GM23248 (cell line): ENCODE results near the gene ENAH.

Experiments used
- EZH2 ChIP-seq: fragments of 200-600 bp; sonication (generic); IDR thresholded peaks from 2 replicates; pipeline ENCODE4 v1.6.1; 2018; ENCODE audit warnings: antibody characterized with exemption, mild to moderate bottlenecking; ENCODE audit not compliant: insufficient read depth, poor library complexity, severe bottlenecking
- EZH2phosphoT487 ChIP-seq: fragments of 200-600 bp; sonication (generic); IDR thresholded peaks from 2 replicates; pipeline ENCODE4 v1.6.1; 2018; ENCODE audit warnings: antibody characterized with exemption, moderate library complexity, mild to moderate bottlenecking, low read depth; ENCODE audit not compliant: insufficient read depth

GRCh38 chr1:225561675-225562074 is 91.2 kb downstream of the ENAH start:
- TF ChIP-seq EZH2 (no peak), EZH2phosphoT487 (no peak)
